Upper lobe of left lung (tissue), 6 donors: ENCODE data around the gene KIF26B. TPM values are rescaled to one million over a fixed set of nuclear protein-coding genes. Genes with fewer than 3 reads are reported as not detected.
A peak's percentile ranks its signal among the peaks of the same experiment; 100 is the strongest.

ENCODE experiments used
- ATAC-seq, 2 donors: fragments of 200-7000 bp; cut with Tn5 transposase; one replicate each; pipeline ENCODE4 v1.9.1; 2022; ENCODE audit warnings: mild to moderate bottlenecking in 2 of 2, moderate library complexity in 2 of 2; ENCODE audit not compliant: low FRiP score in 2 of 2
- DNase-seq, 2 donors: peaks; one replicate each; pipeline ENCODE4 v3.0.0-alpha.2; 2019 to 2020
- H3K27ac ChIP-seq, 4 donors: fragments of 200-600 bp; sonication (generic); one replicate each; pipeline ENCODE4 v1.5.1; 2016 to 2019
- H3K27me3 ChIP-seq, 4 donors: fragments of 200-600 bp; sonication (generic); one replicate each; pipeline ENCODE4 v1.5.1; 2017 to 2019
- H3K36me3 ChIP-seq, 4 donors: fragments of 200-600 bp; sonication (generic); one replicate each; pipeline ENCODE4 v1.5.1; 2016 to 2019
- H3K4me1 ChIP-seq, 4 donors: fragments of 200-600 bp; sonication (generic); one replicate each; pipeline ENCODE4 v1.5.1; 2018 to 2019
- H3K4me3 ChIP-seq, 4 donors: fragments of 200-600 bp; sonication (generic); one replicate each; pipeline ENCODE4 v1.5.1; 2017 to 2019; ENCODE audit warnings: mild to moderate bottlenecking in 2 of 4, moderate library complexity in 1 of 4
- H3K9me3 ChIP-seq, 4 donors: fragments of 200-600 bp; sonication (generic); one replicate each; pipeline ENCODE4 v1.5.1; 2018 to 2019
- EP300 ChIP-seq, 4 donors: sonication (generic); formaldehyde crosslinking; IDR thresholded peaks; one replicate each; pipeline ENCODE4 v1.5.1; 2017; ENCODE audit warnings: antibody characterized with exemption in 4 of 4, control low read depth in 2 of 4
- POLR2A ChIP-seq, 4 donors: fragments of 450-650 bp; IDR thresholded peaks; one replicate each; pipeline ENCODE4 v1.5.1; 2016 to 2017; ENCODE audit warnings: antibody characterized with exemption in 4 of 4, mild to moderate bottlenecking in 2 of 4
- POLR2AphosphoS5 ChIP-seq, 2 donors: sonication (generic); formaldehyde crosslinking; IDR thresholded peaks; one replicate each; pipeline ENCODE4 v1.5.1; 2017; ENCODE audit warnings: antibody characterized with exemption in 2 of 2
- WGBS, 2 donors: methylation state at CpG; one replicate each; pipeline ENCODE4 v1.1.5; 2017 to 2018; 5-methylcytosine and 5-hydroxymethylcytosine counted together
- total RNA-seq, 6 donors: library from RNA; depleted of rRNA in 4 of 6; stranded (reverse); fragments of >200 nt in 4 of 6; gene quantifications; one replicate each; pipeline versions ENCODE4 v1.1.0 to v1.2.1, GENCODE V29; 2016 to 2021
- TF ChIP-seq, protein P1 (sequence below), 6 experiments: fragments of 450-650 bp in 4 of 6; fragments of 200-600 bp in 2 of 6; sonication (generic) in 2 of 6; IDR thresholded peaks; one replicate each; pipeline ENCODE4 v1.5.1; 2016 to 2019; ENCODE audit warnings: antibody characterized with exemption in 6 of 6
- donor health status: DM: no; HTN: no; CAD: no; lungs with moderate emphysema.
- donor health status: DM: no; HTN: yes; CAD: no; lungs with severe emphysema.

KIF26B gene
- total RNA-seq, 6 donors from 2014 or later: 1.2 to 4.3 (median 2.1) TPM

DNA sequence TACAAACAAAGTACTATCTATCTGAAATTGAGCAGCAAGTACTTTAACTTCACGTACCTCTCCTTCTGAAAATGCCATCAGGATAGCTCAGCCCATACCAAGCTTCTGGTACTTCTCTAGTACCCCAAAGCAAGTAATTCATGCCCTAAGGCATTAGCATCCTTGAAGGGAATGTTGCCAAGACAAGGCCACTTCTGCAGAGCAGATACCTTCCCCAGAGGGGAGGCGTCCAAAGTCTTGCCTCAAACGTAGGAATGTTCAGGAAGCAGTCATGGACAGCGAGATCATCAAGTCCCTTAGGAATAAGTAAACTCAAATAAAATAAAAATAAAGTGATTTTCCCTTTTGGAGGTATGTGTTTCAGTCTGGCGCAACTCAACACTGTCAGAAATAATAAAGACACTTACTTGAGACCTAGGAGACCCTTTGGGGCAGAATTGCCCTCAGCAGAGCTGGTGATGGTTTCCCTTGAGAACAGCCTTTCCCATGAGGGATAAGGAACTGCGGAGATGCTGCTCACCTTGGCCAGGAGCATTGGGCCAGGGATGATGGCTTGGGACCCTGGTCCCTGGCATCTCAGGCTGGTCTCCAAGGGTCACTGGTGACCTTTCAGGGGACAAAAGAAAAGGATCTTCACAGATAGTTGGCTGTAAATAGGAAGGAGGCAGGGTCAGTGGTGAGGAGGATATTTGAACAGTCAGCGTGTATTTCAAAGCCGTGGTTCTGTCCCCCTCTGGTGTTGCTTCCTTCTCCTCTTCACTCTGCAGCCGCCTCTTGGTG, 522.9 kb downstream of the KIF26B start:
- H3K27me3 ChIP-seq: no peaks in the 10 kb centered on the region
- no peak overlapping the region for H3K4me3 ChIP-seq
- no peaks in the 10 kb centered on the region for H3K9me3 ChIP-seq
- 87 to 89% methylated on average over 9 of the region's 9 CpGs for WGBS, 2 donors
- H3K27ac ChIP-seq: no peak overlapping the region
- TF ChIP-seq EP300 (IDR thresholded peaks at IDR 0.05) (no peak), POLR2A (IDR thresholded peaks at IDR 0.05) (no peak), POLR2AphosphoS5 (IDR thresholded peaks at IDR 0.05) (no peak)
- TF ChIP-seq, protein P1, sequence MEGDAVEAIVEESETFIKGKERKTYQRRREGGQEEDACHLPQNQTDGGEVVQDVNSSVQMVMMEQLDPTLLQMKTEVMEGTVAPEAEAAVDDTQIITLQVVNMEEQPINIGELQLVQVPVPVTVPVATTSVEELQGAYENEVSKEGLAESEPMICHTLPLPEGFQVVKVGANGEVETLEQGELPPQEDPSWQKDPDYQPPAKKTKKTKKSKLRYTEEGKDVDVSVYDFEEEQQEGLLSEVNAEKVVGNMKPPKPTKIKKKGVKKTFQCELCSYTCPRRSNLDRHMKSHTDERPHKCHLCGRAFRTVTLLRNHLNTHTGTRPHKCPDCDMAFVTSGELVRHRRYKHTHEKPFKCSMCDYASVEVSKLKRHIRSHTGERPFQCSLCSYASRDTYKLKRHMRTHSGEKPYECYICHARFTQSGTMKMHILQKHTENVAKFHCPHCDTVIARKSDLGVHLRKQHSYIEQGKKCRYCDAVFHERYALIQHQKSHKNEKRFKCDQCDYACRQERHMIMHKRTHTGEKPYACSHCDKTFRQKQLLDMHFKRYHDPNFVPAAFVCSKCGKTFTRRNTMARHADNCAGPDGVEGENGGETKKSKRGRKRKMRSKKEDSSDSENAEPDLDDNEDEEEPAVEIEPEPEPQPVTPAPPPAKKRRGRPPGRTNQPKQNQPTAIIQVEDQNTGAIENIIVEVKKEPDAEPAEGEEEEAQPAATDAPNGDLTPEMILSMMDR (IDR thresholded peaks at IDR 0.05): no peak
- H3K36me3 ChIP-seq: no peaks in the 10 kb centered on the region
- no peaks in the 10 kb centered on the region for H3K4me1 ChIP-seq
- DNase-seq: no peak
- no peak for ATAC-seq

GRCh38 chr1:245678860-245679411, 524.2 kb downstream of the KIF26B start:
- no peak overlapping the region for H3K4me3 ChIP-seq
- H3K4me1 ChIP-seq: no peaks in the 10 kb centered on the region
- H3K27ac ChIP-seq: no peak overlapping the region
- DNase-seq (no peak), ATAC-seq (no peak)
- H3K27me3 ChIP-seq: no peaks in the 10 kb centered on the region
- 83 to 91% methylated on average over 5 of the region's 5 CpGs for WGBS, 2 donors
- H3K36me3 ChIP-seq: no peaks in the 10 kb centered on the region
- TF ChIP-seq EP300 (IDR thresholded peaks at IDR 0.05): no peak
- TF ChIP-seq POLR2AphosphoS5 (IDR thresholded peaks at IDR 0.05): no peak
- no peak for TF ChIP-seq POLR2A (IDR thresholded peaks at IDR 0.05)
- TF ChIP-seq, protein P1 (IDR thresholded peaks at IDR 0.05): no peak
- H3K9me3 ChIP-seq: no peaks in the 10 kb centered on the region

DNA sequence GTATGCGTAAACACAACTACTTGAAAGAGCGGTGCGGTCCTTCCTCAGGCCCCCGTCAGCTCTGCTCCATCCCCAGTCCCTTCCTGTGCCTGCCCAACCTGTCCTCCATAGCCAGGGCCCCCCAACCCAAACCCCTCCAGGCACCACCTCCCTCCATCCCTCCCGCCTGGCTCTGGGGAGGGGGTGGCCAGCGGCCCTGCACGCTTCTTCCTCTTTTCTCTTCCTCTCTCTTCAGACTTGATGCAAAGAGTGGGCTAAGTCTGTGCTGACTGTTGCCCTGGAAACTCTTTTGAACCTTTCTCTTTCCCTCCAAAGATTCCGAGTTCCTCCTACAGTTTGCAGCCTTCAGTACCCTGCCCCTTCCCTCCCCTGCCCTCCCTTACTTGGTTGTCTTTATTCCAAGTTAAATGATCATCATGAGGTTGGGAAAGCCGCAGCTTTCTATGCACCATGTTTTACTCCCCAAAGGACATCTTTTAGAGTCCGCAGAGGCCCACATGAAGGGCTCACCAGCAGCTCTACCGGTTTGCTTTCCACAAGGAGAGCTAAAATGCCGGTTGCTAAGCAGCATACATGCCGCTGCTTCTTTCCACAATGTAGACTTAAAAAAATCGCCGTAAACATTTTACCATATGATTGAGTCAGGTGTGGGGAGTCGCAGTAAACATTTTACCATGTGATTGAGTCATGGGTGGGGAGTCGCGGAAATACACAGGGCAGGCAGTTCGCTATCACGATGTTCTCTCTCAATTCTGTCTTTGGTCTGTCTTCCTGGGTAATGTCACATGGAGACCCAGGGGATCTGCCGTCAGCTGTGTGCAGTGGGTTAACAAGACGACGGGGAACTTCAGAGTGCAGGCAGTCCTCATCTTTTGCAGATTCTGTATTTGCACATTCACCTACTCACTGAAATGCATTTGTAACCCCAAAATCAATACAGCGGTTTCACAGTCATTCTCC, 525.3 kb downstream of the KIF26B start:
- 82 to 91% methylated on average over 24 of the region's 24 CpGs for WGBS, 2 donors
- Histone ChIP-seq H3K27me3 (no peaks in the 10 kb centered on the region), H3K4me1 (no peaks in the 10 kb centered on the region), H3K27ac (no peak overlapping the region), H3K9me3 (no peaks in the 10 kb centered on the region), H3K4me3 (no peak overlapping the region), H3K36me3 (no peaks in the 10 kb centered on the region)
- ATAC-seq (peak; percentile 22 to 54), DNase-seq (peak in 1 of 2 donors; percentile 43)
- no peak for TF ChIP-seq EP300 (IDR thresholded peaks at IDR 0.05)

GRCh38 chr1:245682638-245683628, 528.1 kb downstream of the KIF26B start:
- Histone ChIP-seq H3K27ac (no peak overlapping the region), H3K9me3 (no peaks in the 10 kb centered on the region), H3K4me3 (no peak overlapping the region), H3K27me3 (no peaks in the 10 kb centered on the region), H3K36me3 (no peaks in the 10 kb centered on the region), H3K4me1 (peaks cover 0 to 6% (median 0%) of the 10 kb centered on the region in 4 donors)
- TF ChIP-seq POLR2AphosphoS5 (IDR thresholded peaks at IDR 0.05): peak in 1 of 2 donors; percentile 5
- TF ChIP-seq, protein P1 (IDR thresholded peaks at IDR 0.05): no peak
- ATAC-seq (no peak), DNase-seq (no peak)
- WGBS, 2 donors: 72 to 80% methylated on average over 21 of the region's 21 CpGs
